ENCODE results near the gene EVC.
"Not testable (repeated sequence)": the region's sequence is repeated elsewhere in the genome, so short reads cannot be mapped to it uniquely, and the experiment has no call there.

EVC gene

GRCh38 chr4:5812506-5813229 lies 101.7 kb downstream of the EVC start:
- no peak for DNase-seq (ENCODE audit: low read depth in 2 of 2)

GRCh38 chr4:5813882-5814255 lies 102.9 kb downstream of the EVC start:
- DNase-seq (ENCODE audit: low read depth in 2 of 2): no peak

- DNase-seq (ENCODE audit: low read depth in 2 of 2): no peak
Measured at GRCh38 chr4:5814421-5814820, 103.4 kb downstream of the EVC start.

- DNase-seq (ENCODE audit: low read depth in 2 of 2): no peak
Measured at GRCh38 chr4:5815641-5816040, 104.6 kb downstream of the EVC start.

- no peak for DNase-seq (ENCODE audit: low read depth in 2 of 2)
Measured at GRCh38 chr4:5816101-5816500, 105.1 kb downstream of the EVC start.

GRCh38 chr4:5816851-5817375 lies 105.9 kb downstream of the EVC start:
- DNase-seq (ENCODE audit: low read depth in 2 of 2): no peak

- DNase-seq (ENCODE audit: low read depth in 2 of 2): no peak
Measured at GRCh38 chr4:5821665-5822358, 110.8 kb downstream of the EVC start.

- no peak for DNase-seq (ENCODE audit: low read depth in 2 of 2)
Measured at GRCh38 chr4:5822619-5823018, 111.6 kb downstream of the EVC start.

GRCh38 chr4:5823542-5824211 lies 112.7 kb downstream of the EVC start:
- no peak for DNase-seq (ENCODE audit: low read depth in 2 of 2)

- DNase-seq (ENCODE audit: low read depth in 2 of 2): no peak
Measured at GRCh38 chr4:5824227-5824626, 113.2 kb downstream of the EVC start.

- DNase-seq (ENCODE audit: low read depth in 2 of 2): no peak
Measured at GRCh38 chr4:5824635-5825034, 113.6 kb downstream of the EVC start.

- DNase-seq (ENCODE audit: low read depth in 2 of 2): no peak
Measured at GRCh38 chr4:5825321-5826041, 114.5 kb downstream of the EVC start.

GRCh38 chr4:5826437-5827107 lies 115.6 kb downstream of the EVC start:
- DNase-seq (ENCODE audit: low read depth in 2 of 2): no peak

- no peak for DNase-seq (ENCODE audit: low read depth in 2 of 2)
Measured at GRCh38 chr4:5827108-5828004, 116.4 kb downstream of the EVC start.

- DNase-seq (ENCODE audit: low read depth in 2 of 2): no peak
Measured at GRCh38 chr4:5828005-5828391, 117.0 kb downstream of the EVC start.

- DNase-seq (ENCODE audit: low read depth in 2 of 2): no peak
Measured at GRCh38 chr4:5836943-5837342, 125.9 kb downstream of the EVC start.

GRCh38 chr4:5837483-5837882 lies 126.5 kb downstream of the EVC start:
- DNase-seq (ENCODE audit: low read depth in 2 of 2): not testable (repeated sequence)

GRCh38 chr4:5839332-5839731 lies 128.3 kb downstream of the EVC start:
- DNase-seq (ENCODE audit: low read depth in 2 of 2): no peak

- DNase-seq (ENCODE audit: low read depth in 2 of 2): no peak
Measured at GRCh38 chr4:5839751-5840674, 129.0 kb downstream of the EVC start.

Measured in stimulated activated CD8-positive, alpha-beta memory T cell treated with anti-CD3 and anti-CD28 coated beads, Interleukin-7, amount 100 ng/mL, for 1 hour (primary cell).